ENCODE results near the gene CYP1B1.

- TF ChIP-seq, protein P1, sequence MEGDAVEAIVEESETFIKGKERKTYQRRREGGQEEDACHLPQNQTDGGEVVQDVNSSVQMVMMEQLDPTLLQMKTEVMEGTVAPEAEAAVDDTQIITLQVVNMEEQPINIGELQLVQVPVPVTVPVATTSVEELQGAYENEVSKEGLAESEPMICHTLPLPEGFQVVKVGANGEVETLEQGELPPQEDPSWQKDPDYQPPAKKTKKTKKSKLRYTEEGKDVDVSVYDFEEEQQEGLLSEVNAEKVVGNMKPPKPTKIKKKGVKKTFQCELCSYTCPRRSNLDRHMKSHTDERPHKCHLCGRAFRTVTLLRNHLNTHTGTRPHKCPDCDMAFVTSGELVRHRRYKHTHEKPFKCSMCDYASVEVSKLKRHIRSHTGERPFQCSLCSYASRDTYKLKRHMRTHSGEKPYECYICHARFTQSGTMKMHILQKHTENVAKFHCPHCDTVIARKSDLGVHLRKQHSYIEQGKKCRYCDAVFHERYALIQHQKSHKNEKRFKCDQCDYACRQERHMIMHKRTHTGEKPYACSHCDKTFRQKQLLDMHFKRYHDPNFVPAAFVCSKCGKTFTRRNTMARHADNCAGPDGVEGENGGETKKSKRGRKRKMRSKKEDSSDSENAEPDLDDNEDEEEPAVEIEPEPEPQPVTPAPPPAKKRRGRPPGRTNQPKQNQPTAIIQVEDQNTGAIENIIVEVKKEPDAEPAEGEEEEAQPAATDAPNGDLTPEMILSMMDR (IDR thresholded peaks at IDR 0.05) = no peak
- TF ChIP-seq POLR2A (IDR thresholded peaks at IDR 0.05) = no peak
These were observed 45.5 kb upstream of the CYP1B1 start for GRCh38 chr2:38121481-38121880.
